H54 (cell line): Measurements from ENCODE around the gene ZNF730.
"Not testable (repeated sequence)": the region's sequence is repeated elsewhere in the genome, so short reads cannot be mapped to it uniquely, and the experiment has no call there.

Experiments
- DNase-seq: peaks from one replicate; pipeline ENCODE4 v3.0.0; 2011; ENCODE audit warnings: low spot score, mixed read lengths; ENCODE audit not compliant: insufficient read length
- FAIRE-seq: peaks from 3 replicates; lab custom pipeline; 2011; peaks lifted over from hg19 to GRCh38; lab: Jason Lieb, UNC
- POLR2A ChIP-seq: IDR thresholded peaks from 2 replicates; pipeline ENCODE4 v1.6.1; 2011; ENCODE audit warnings: low read depth, mild to moderate bottlenecking, low read length

ZNF730 gene

DNA sequence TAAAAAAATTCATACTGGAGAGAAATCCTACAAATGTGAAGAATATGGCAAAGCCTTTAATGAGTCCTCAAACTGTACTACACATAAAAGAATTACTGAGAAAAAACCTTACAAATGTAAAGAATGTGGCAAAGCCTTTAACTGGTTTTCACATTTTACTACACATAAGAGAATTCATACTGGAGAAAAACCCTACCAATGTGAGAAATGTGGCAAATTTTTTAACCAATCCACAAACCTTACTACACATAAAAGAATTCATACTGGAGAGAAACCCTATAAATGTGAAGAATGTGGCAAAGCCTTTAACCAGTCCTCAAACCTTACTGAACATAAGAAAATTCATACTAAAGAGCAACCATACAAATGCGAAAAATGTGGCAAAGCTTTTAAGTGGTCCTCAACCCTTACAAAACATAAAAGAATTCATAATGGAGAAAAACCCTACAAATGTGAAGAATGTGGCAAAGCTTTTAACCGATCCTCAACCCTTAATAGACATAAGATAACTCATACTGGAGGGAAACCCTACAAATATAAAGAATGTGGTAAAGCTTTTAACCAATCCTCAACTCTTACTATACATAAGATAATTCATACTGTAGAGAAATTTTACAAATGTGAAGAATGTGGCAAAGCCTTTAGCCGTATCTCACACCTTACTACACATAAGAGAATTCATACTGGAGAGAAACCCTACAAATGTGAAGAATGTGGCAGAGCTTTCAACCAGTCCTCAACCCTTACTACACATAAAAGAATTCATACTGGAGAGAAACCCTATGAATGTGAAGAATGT, 29.0 kb downstream of the ZNF730 start:
- no peak for FAIRE-seq
- no peak for TF ChIP-seq POLR2A
- no peak for DNase-seq

DNA sequence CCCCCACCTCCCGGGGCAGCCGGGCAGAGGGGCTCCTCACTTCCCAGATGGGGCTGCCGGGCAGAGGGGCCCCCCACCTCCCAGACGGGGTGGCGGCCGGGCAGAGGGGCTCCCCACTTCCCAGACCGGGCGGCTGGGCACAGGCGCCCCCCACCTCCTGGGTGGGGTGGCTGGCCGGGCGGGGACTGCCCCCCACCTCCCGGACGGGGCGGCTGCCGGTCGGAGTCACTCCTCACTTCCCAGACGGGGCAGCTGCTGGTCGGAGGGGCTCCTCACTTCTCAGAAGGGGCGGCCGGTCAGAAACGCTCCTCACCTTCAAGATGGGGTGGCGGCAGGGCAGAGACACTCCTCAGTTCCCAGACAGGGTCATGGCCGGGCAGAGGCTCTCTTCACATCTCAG, 43.9 kb downstream of the ZNF730 start:
- no peak for TF ChIP-seq POLR2A
- no peak for DNase-seq
- no peak for FAIRE-seq

DNA sequence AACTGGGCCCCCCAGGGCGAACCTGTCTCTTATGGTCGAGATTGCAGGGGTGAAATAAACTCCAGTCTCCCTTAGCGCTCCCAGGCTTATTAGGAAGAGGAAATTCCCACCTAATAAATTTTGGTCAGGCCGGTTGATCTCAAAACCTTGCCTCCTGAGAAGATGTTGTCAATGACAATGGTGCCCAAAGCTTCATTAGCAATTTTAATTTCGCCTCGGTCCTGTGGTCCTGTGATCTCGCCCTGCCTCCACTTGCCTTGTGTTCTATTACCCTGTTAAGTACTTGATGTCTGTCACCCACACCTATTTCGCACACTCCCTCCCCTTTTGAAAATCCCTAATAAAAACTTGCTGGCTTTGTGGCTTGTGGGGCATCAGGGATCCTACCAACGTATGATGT, 51.5 kb downstream of the ZNF730 start:
- not testable (repeated sequence) for FAIRE-seq, DNase-seq

DNA sequence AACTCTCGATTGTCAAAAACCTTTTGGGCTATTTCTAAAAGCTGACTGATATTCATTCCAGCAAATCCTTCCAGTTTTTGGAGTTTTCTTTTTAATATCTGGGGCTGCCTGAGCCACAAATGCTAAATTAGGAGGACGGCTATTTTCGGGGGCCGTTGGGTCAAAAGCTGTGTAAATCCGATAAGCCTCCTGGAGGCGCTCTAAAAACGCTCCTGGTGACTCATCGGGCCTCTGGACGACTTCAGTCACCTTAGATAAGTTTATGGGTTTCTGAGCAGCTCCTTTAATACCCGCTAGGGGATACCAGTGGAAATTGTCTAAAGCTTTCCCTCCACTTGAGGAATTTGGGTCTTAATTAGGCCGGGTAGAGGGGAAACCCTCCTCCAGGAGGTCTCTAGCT, 66.4 kb downstream of the ZNF730 start:
- TF ChIP-seq POLR2A, result no peak
- DNase-seq (no peak), FAIRE-seq (no peak)

DNA sequence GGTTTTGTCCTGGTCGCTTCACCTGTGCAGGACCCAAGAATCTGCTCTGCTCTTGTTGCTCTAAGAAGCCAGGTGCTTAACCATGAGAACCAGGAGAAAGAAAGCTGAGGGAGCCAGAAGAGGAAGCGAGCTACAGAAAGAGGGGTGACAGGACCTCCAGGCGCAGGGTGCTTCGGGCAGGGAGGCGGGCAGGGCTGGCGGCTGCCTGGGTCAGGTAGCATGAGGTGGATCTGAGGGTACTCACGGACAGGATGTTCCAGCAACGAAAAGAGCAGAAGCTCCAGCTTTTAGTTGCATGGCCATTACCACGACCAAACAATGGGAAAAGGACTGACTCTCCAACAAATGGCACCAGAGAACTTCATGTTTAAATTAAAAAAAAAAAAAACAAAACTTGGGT, 73.5 kb downstream of the ZNF730 start:
- DNase-seq, result no peak
- no peak for TF ChIP-seq POLR2A
- FAIRE-seq, result no peak
